ENCODE data around the gene BSPRY. TPM values are rescaled to one million over a fixed set of nuclear protein-coding genes. Genes with fewer than 3 reads are reported as not detected.

BSPRY gene
- total and polyA plus RNA-seq, 2 of the 13 experiments (the other 11 are each of a cell fraction or from before 2014, with no cell fraction given), result 0.09 to 0.26 TPM

GRCh38 chr9:113387560-113388230 lies 38.4 kb downstream of the BSPRY start (continued):
- TF ChIP-seq HOXA9 (CRISPR knock-in tag; IDR thresholded peaks at IDR 0.05; ENCODE audit: borderline replicate concordance) (no peak), ZNF160 (CRISPR knock-in tag; IDR thresholded peaks at IDR 0.05) (peak; percentile 45; the same call in 1 of the 2 replicates), MXD4 (CRISPR knock-in tag; IDR thresholded peaks at IDR 0.05) (no peak), PRMT3 (CRISPR knock-in tag; IDR thresholded peaks at IDR 0.05; ENCODE audit: borderline replicate concordance, low read depth) (no peak), NRL (CRISPR knock-in tag; IDR thresholded peaks at IDR 0.05; ENCODE audit: borderline replicate concordance) (no peak; the same call in 1 of the 2 replicates), KDM6A (CRISPR knock-in tag; IDR thresholded peaks at IDR 0.05; ENCODE audit: low read depth) (peak; percentile 84; the same call in 1 of the 2 replicates), ZSCAN20 (CRISPR knock-in tag; IDR thresholded peaks at IDR 0.05; ENCODE audit: borderline replicate concordance) (no peak), HDAC2 (CRISPR knock-in tag; IDR thresholded peaks at IDR 0.05) (peak; percentile 86), KLF9 (CRISPR knock-in tag; IDR thresholded peaks at IDR 0.05; ENCODE audit: low read depth) (peak; percentile 49; the same call in 1 of the 2 replicates), ZHX1 (CRISPR knock-in tag; IDR thresholded peaks at IDR 0.05; ENCODE audit: low read depth) (no peak), ZKSCAN5 (CRISPR knock-in tag; IDR thresholded peaks at IDR 0.05) (no peak), IRF2 (CRISPR knock-in tag; IDR thresholded peaks at IDR 0.05) (peak; percentile 59; the same call in 1 of the 2 replicates)
- TF ChIP-seq, protein P1, sequence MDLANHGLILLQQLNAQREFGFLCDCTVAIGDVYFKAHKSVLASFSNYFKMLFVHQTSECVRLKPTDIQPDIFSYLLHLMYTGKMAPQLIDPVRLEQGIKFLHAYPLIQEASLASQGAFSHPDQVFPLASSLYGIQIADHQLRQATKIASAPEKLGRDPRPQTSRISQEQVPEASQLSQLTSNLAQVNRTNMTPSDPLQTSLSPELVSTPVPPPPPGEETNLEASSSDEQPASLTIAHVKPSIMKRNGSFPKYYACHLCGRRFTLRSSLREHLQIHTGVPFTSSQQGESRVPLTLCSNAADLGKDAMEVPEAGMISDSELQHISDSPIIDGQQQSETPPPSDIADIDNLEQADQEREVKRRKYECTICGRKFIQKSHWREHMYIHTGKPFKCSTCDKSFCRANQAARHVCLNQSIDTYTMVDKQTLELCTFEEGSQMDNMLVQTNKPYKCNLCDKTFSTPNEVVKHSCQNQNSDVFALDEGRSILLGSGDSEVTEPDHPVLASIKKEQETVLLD (CRISPR knock-in tag; IDR thresholded peaks at IDR 0.05; ENCODE audit: low read depth), result no peak
- TF ChIP-seq, protein P2, sequence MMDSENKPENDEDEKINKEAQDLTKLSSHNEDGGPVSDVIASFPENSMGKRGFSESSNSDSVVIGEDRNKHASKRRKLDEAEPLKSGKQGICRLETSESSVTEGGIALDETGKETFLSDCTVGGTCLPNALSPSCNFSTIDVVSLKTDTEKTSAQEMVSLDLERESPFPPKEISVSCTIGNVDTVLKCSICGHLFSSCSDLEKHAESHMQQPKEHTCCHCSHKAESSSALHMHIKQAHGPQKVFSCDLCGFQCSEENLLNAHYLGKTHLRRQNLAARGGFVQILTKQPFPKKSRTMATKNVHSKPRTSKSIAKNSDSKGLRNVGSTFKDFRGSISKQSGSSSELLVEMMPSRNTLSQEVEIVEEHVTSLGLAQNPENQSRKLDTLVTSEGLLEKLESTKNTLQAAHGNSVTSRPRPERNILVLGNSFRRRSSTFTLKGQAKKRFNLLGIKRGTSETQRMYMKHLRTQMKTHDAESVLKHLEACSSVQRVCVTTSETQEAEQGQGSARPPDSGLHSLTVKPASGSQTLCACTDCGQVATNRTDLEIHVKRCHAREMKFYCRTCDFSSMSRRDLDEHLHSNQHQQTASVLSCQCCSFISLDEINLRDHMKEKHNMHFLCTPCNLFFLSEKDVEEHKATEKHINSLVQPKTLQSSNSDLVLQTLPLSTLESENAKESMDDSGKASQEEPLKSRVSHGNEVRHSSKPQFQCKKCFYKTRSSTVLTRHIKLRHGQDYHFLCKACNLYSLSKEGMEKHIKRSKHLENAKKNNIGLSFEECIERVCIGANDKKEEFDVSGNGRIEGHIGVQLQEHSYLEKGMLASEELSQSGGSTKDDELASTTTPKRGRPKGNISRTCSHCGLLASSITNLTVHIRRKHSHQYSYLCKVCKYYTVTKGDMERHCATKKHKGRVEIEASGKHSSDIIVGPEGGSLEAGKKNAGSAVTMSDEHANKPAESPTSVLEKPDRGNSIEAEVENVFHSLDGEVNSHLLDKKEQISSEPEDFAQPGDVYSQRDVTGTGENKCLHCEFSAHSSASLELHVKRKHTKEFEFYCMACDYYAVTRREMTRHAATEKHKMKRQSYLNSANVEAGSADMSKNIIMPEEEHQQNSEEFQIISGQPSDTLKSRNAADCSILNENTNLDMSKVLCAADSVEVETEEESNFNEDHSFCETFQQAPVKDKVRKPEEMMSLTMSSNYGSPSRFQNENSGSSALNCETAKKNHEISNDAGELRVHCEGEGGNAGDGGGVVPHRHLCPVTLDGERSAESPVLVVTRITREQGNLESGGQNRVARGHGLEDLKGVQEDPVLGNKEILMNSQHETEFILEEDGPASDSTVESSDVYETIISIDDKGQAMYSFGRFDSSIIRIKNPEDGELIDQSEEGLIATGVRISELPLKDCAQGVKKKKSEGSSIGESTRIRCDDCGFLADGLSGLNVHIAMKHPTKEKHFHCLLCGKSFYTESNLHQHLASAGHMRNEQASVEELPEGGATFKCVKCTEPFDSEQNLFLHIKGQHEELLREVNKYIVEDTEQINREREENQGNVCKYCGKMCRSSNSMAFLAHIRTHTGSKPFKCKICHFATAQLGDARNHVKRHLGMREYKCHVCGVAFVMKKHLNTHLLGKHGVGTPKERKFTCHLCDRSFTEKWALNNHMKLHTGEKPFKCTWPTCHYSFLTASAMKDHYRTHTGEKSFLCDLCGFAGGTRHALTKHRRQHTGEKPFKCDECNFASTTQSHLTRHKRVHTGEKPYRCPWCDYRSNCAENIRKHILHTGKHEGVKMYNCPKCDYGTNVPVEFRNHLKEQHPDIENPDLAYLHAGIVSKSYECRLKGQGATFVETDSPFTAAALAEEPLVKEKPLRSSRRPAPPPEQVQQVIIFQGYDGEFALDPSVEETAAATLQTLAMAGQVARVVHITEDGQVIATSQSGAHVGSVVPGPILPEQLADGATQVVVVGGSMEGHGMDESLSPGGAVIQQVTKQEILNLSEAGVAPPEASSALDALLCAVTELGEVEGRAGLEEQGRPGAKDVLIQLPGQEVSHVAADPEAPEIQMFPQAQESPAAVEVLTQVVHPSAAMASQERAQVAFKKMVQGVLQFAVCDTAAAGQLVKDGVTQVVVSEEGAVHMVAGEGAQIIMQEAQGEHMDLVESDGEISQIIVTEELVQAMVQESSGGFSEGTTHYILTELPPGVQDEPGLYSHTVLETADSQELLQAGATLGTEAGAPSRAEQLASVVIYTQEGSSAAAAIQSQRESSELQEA (CRISPR knock-in tag; IDR thresholded peaks at IDR 0.05; ENCODE audit: not compliant biosample characterization), result no peak
- TF ChIP-seq, protein P3, sequence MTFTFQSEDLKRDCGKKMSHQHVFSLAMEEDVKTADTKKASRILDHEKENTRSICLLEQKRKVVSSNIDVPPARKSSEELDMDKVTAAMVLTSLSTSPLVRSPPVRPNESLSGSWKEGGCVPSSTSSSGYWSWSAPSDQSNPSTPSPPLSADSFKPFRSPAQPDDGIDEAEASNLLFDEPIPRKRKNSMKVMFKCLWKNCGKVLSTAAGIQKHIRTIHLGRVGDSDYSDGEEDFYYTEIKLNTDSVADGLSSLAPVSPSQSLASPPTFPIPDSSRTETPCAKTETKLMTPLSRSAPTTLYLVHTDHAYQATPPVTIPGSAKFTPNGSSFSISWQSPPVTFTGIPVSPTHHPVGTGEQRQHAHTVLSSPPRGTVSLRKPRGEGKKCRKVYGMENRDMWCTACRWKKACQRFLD (CRISPR knock-in tag; IDR thresholded peaks at IDR 0.05; ENCODE audit: borderline replicate concordance), result no peak
